Activated naive CD8-positive, alpha-beta T cell treated with anti-CD3 and anti-CD28 coated beads, Interleukin-2, amount 50 U/mL, for 24 hours (primary cell): ENCODE measurements around the gene DCAF8.

Experiments
- ATAC-seq: fragments of 150-1000 bp; cut with Tn5 transposase; one replicate; pipeline ENCODE4 v1.10.0; 2021
- DNase-seq: peaks from one replicate; pipeline ENCODE4 v3.0.0; 2021
- H3K27ac Mint-ChIP-seq: one replicate; pipeline ENCODE4 v1.8.0; 2021; ENCODE audit warnings: mild to moderate bottlenecking, mixed read lengths
- H3K27me3 Mint-ChIP-seq: one replicate; pipeline ENCODE4 v1.8.0; 2021; ENCODE audit warnings: mixed read lengths
- H3K36me3 Mint-ChIP-seq: one replicate; pipeline ENCODE4 v1.8.0; 2021; ENCODE audit warnings: low read depth, mixed read lengths
- H3K4me1 Mint-ChIP-seq: one replicate; pipeline ENCODE4 v1.8.0; 2021; ENCODE audit warnings: mixed read lengths
- H3K4me3 Mint-ChIP-seq: one replicate; pipeline ENCODE4 v1.8.0; 2021; ENCODE audit warnings: mild to moderate bottlenecking, moderate library complexity, mixed read lengths
- H3K9me3 Mint-ChIP-seq: one replicate; pipeline ENCODE4 v1.8.0; 2021; ENCODE audit warnings: mixed read lengths

Gene DCAF8

GRCh38 chr1:160284220-160284781 lies 22.0 kb upstream of the DCAF8 start:
- no peak for DNase-seq
- Mint-ChIP-seq H3K36me3 (peaks cover 15% of the 10 kb centered on the region), H3K4me3 (peak overlapping the region; percentile 98), H3K9me3 (no peaks in the 10 kb centered on the region), H3K27ac (peak overlapping the region; percentile 95), H3K4me1 (peaks cover 25% of the 10 kb centered on the region), H3K27me3 (no peaks in the 10 kb centered on the region)
- ATAC-seq, result peak; percentile 29

GRCh38 chr1:160282807-160283206 lies 20.5 kb upstream of the DCAF8 start:
- H3K4me1 Mint-ChIP-seq, result peaks cover 25% of the 10 kb centered on the region
- H3K27ac Mint-ChIP-seq, result peak overlapping the region; percentile 40
- no peak for DNase-seq
- H3K27me3 Mint-ChIP-seq, result no peaks in the 10 kb centered on the region
- H3K4me3 Mint-ChIP-seq, result no peak overlapping the region
- no peaks in the 10 kb centered on the region for H3K9me3 Mint-ChIP-seq
- ATAC-seq, result no peak
- peaks cover 17% of the 10 kb centered on the region for H3K36me3 Mint-ChIP-seq

GRCh38 chr1:160277987-160278386 lies 15.6 kb upstream of the DCAF8 start:
- ATAC-seq (no peak), DNase-seq (no peak)
- no peaks in the 10 kb centered on the region for H3K9me3 Mint-ChIP-seq
- H3K27ac Mint-ChIP-seq, result no peak overlapping the region
- H3K4me3 Mint-ChIP-seq, result no peak overlapping the region
- peaks cover 20% of the 10 kb centered on the region for H3K36me3 Mint-ChIP-seq
- H3K4me1 Mint-ChIP-seq, result no peaks in the 10 kb centered on the region
- H3K27me3 Mint-ChIP-seq, result no peaks in the 10 kb centered on the region

GRCh38 chr1:160277330-160277729 lies 15.0 kb upstream of the DCAF8 start:
- Mint-ChIP-seq H3K4me3 (no peak overlapping the region), H3K27ac (no peak overlapping the region), H3K36me3 (peaks cover 18% of the 10 kb centered on the region), H3K27me3 (no peaks in the 10 kb centered on the region), H3K4me1 (no peaks in the 10 kb centered on the region), H3K9me3 (no peaks in the 10 kb centered on the region)
- no peak for DNase-seq
- ATAC-seq, result no peak

GRCh38 chr1:160271025-160271424 lies 8.7 kb upstream of the DCAF8 start:
- Mint-ChIP-seq H3K27me3 (no peaks in the 10 kb centered on the region), H3K4me1 (no peaks in the 10 kb centered on the region), H3K9me3 (no peaks in the 10 kb centered on the region), H3K27ac (no peak overlapping the region), H3K4me3 (no peak overlapping the region), H3K36me3 (no peaks in the 10 kb centered on the region)
- DNase-seq, result no peak
- ATAC-seq, result no peak

GRCh38 chr1:160267284-160267991 lies 5.1 kb upstream of the DCAF8 start:
- no peaks in the 10 kb centered on the region for H3K9me3 Mint-ChIP-seq
- H3K27me3 Mint-ChIP-seq, result peaks cover under 1% of the 10 kb centered on the region
- no peaks in the 10 kb centered on the region for H3K36me3 Mint-ChIP-seq
- no peak overlapping the region for H3K4me3 Mint-ChIP-seq
- peaks cover 16% of the 10 kb centered on the region for H3K4me1 Mint-ChIP-seq
- ATAC-seq (no peak), DNase-seq (no peak)
- no peak overlapping the region for H3K27ac Mint-ChIP-seq

GRCh38 chr1:160264795-160265307 lies 2.5 kb upstream of the DCAF8 start:
- Mint-ChIP-seq H3K4me3 (no peak overlapping the region), H3K36me3 (peaks cover 14% of the 10 kb centered on the region), H3K27ac (no peak overlapping the region), H3K4me1 (peaks cover 38% of the 10 kb centered on the region), H3K9me3 (no peaks in the 10 kb centered on the region), H3K27me3 (peaks cover 2% of the 10 kb centered on the region)
- ATAC-seq (no peak), DNase-seq (no peak)

- ATAC-seq (peak; percentile 59), DNase-seq (peak; percentile 68)
- H3K27ac Mint-ChIP-seq, result peak overlapping the region; percentile 100
- H3K4me1 Mint-ChIP-seq, result peaks cover 66% of the 10 kb centered on the region
- H3K36me3 Mint-ChIP-seq, result peaks cover 28% of the 10 kb centered on the region
- H3K4me3 Mint-ChIP-seq, result peak overlapping the region; percentile 100
- H3K9me3 Mint-ChIP-seq, result no peaks in the 10 kb centered on the region
- peaks cover 2% of the 10 kb centered on the region for H3K27me3 Mint-ChIP-seq
Measured at GRCh38 chr1:160261556-160261892, 825 bp downstream of the DCAF8 start.

- H3K27ac Mint-ChIP-seq, result peak overlapping the region; percentile 100
- no peak for ATAC-seq
- no peaks in the 10 kb centered on the region for H3K9me3 Mint-ChIP-seq
- H3K36me3 Mint-ChIP-seq, result peaks cover 28% of the 10 kb centered on the region
- peaks cover 71% of the 10 kb centered on the region for H3K4me1 Mint-ChIP-seq
- DNase-seq, result no peak
- peaks cover 2% of the 10 kb centered on the region for H3K27me3 Mint-ChIP-seq
- peak overlapping the region; percentile 100 for H3K4me3 Mint-ChIP-seq
Measured at GRCh38 chr1:160260406-160261382, 1.7 kb downstream of the DCAF8 start.

GRCh38 chr1:160258177-160258798 lies 4.1 kb downstream of the DCAF8 start:
- Mint-ChIP-seq H3K9me3 (no peaks in the 10 kb centered on the region), H3K36me3 (peaks cover 30% of the 10 kb centered on the region), H3K27me3 (peaks cover 2% of the 10 kb centered on the region), H3K27ac (no peak overlapping the region), H3K4me3 (no peak overlapping the region), H3K4me1 (peaks cover 61% of the 10 kb centered on the region)
- ATAC-seq (no peak), DNase-seq (no peak)

GRCh38 chr1:160257411-160258015 lies 4.8 kb downstream of the DCAF8 start:
- H3K36me3 Mint-ChIP-seq, result peaks cover 32% of the 10 kb centered on the region
- DNase-seq (no peak), ATAC-seq (no peak)
- H3K4me1 Mint-ChIP-seq, result peaks cover 55% of the 10 kb centered on the region
- no peak overlapping the region for H3K4me3 Mint-ChIP-seq
- no peaks in the 10 kb centered on the region for H3K9me3 Mint-ChIP-seq
- no peak overlapping the region for H3K27ac Mint-ChIP-seq
- H3K27me3 Mint-ChIP-seq, result peaks cover 2% of the 10 kb centered on the region

GRCh38 chr1:160256396-160257046 lies 5.8 kb downstream of the DCAF8 start:
- Mint-ChIP-seq H3K27me3 (no peaks in the 10 kb centered on the region), H3K9me3 (no peaks in the 10 kb centered on the region), H3K36me3 (peaks cover 27% of the 10 kb centered on the region), H3K27ac (no peak overlapping the region), H3K4me3 (no peak overlapping the region), H3K4me1 (peaks cover 53% of the 10 kb centered on the region)
- ATAC-seq (no peak), DNase-seq (no peak)

- ATAC-seq, result no peak
- no peak overlapping the region for H3K27ac Mint-ChIP-seq
- H3K9me3 Mint-ChIP-seq, result no peaks in the 10 kb centered on the region
- H3K4me1 Mint-ChIP-seq, result peaks cover 48% of the 10 kb centered on the region
- DNase-seq, result no peak
- H3K27me3 Mint-ChIP-seq, result no peaks in the 10 kb centered on the region
- H3K36me3 Mint-ChIP-seq, result peaks cover 25% of the 10 kb centered on the region
- H3K4me3 Mint-ChIP-seq, result no peak overlapping the region
Measured at GRCh38 chr1:160255781-160256300, 6.5 kb downstream of the DCAF8 start.
